Measurements from ENCODE around the gene CMSS1.

CMSS1 gene

GRCh38 chr3:99934975-99935797 is 117.5 kb downstream of the CMSS1 start:
- no peak for DNase-seq (ENCODE audit: low spot score)

GRCh38 chr3:99938270-99938911 is 120.7 kb downstream of the CMSS1 start:
- no peak for DNase-seq (ENCODE audit: low spot score)

- DNase-seq (ENCODE audit: low spot score): no peak
Observed at GRCh38 chr3:99939876-99940275, 122.2 kb downstream of the CMSS1 start.

GRCh38 chr3:99940350-99940749 is 122.7 kb downstream of the CMSS1 start:
- no peak for DNase-seq (ENCODE audit: low spot score)

- no peak for DNase-seq (ENCODE audit: low spot score)
Observed at GRCh38 chr3:99941211-99941610, 123.5 kb downstream of the CMSS1 start.

- no peak for DNase-seq (ENCODE audit: low spot score)
Observed at GRCh38 chr3:99943931-99944761, 126.5 kb downstream of the CMSS1 start.

GRCh38 chr3:99945328-99945995 is 127.8 kb downstream of the CMSS1 start:
- DNase-seq (ENCODE audit: low spot score): no peak

GRCh38 chr3:99947356-99947755 is 129.7 kb downstream of the CMSS1 start:
- DNase-seq (ENCODE audit: low spot score): no peak

GRCh38 chr3:99948467-99949089 is 130.9 kb downstream of the CMSS1 start:
- no peak for DNase-seq (ENCODE audit: low spot score)

- no peak for DNase-seq (ENCODE audit: low spot score)
Observed at GRCh38 chr3:99949956-99950670, 132.5 kb downstream of the CMSS1 start.

- DNase-seq (ENCODE audit: low spot score): no peak
Observed at GRCh38 chr3:99950921-99951320, 133.3 kb downstream of the CMSS1 start.

GRCh38 chr3:99951701-99952100 is 134.0 kb downstream of the CMSS1 start:
- DNase-seq (ENCODE audit: low spot score): no peak

GRCh38 chr3:99952306-99952705 is 134.6 kb downstream of the CMSS1 start:
- no peak for DNase-seq (ENCODE audit: low spot score)

- DNase-seq (ENCODE audit: low spot score): no peak
Observed at GRCh38 chr3:99953596-99953995, 135.9 kb downstream of the CMSS1 start.

- DNase-seq (ENCODE audit: low spot score): no peak
Observed at GRCh38 chr3:99954914-99955644, 137.4 kb downstream of the CMSS1 start.

GRCh38 chr3:99955773-99956562 is 138.3 kb downstream of the CMSS1 start:
- no peak for DNase-seq (ENCODE audit: low spot score)

GRCh38 chr3:99957151-99957796 is 139.6 kb downstream of the CMSS1 start:
- DNase-seq (ENCODE audit: low spot score): no peak

GRCh38 chr3:99958222-99958912 is 140.7 kb downstream of the CMSS1 start:
- no peak for DNase-seq (ENCODE audit: low spot score)
